ENCODE data around the gene HAGH.

Gene HAGH

GRCh38 chr16:1786242-1787055 is 40.2 kb downstream of the HAGH start:
- no peak for DNase-seq (ENCODE audit: low spot score)

- DNase-seq (ENCODE audit: low spot score): no peak
Measured at GRCh38 chr16:1785846-1786170, 40.8 kb downstream of the HAGH start.

GRCh38 chr16:1784977-1785845 is 41.4 kb downstream of the HAGH start:
- no peak for DNase-seq (ENCODE audit: low spot score)

- peak; percentile 100 for DNase-seq (ENCODE audit: low spot score)
Measured at GRCh38 chr16:1782408-1783264, 44.0 kb downstream of the HAGH start, which contains the start of the genes NUBP2 and SPSB3. Gene NUBP2 (plus strand): TSS chr16:1782960. CDS start chr16:1783021, 61 bp downstream. Gene SPSB3 (minus strand): TSS chr16:1782571. CDS start chr16:1781483, 1,088 bp downstream.

DNA sequence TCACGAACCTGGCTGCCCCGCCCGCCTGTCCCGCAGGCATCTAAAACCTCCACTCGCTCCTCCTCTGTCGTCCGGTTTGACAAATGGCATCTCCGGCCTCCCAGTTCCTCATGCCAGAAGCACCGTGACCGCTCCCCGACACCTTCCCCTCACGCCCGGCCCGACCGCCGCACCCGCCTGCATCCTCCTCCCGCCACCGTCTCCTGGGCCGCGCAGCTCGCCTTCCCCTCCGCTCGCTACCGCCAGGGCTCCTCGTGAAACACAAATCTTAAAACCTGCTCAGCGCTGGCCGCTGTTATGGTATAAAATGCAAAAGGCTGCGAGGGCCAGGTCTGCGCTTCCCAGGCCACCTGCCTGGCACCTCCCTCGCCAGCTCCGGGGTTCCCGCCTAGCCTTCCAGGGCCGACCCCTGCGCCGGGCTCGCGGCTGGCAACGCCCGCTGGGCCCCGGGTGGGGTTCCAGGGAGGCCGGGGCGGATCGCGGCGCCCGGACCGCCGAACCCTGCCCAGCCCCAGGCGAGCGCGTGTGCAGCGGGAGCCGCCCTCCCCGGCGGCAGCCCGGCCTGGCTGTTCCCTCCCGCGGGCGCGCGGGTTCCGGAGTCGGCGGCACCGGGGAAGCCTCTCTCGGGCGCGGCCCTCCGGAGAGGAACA is 44.7 kb downstream of the HAGH start:
- DNase-seq (ENCODE audit: low spot score): no peak

DNA sequence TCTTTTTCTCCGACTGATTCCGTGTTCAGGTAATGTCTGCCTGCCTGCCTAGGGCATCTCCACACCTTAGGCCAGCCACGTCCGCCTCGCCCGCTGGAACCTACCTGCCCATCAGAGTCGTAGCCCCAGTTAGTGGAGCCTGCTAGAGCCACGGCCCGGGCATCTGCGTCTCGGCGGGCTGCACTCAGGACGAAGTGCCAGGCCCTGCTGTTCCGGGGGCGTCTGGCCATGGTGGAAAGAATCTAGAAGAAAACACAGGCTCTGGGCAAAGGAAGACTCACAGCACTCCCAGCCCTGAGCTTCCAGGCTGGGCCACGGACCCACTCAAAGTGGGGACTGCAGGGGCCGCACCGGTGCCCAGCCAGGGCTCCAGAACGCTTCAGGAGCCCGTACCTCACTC is 45.4 kb downstream of the HAGH start:
- no peak for DNase-seq (ENCODE audit: low spot score)

DNA sequence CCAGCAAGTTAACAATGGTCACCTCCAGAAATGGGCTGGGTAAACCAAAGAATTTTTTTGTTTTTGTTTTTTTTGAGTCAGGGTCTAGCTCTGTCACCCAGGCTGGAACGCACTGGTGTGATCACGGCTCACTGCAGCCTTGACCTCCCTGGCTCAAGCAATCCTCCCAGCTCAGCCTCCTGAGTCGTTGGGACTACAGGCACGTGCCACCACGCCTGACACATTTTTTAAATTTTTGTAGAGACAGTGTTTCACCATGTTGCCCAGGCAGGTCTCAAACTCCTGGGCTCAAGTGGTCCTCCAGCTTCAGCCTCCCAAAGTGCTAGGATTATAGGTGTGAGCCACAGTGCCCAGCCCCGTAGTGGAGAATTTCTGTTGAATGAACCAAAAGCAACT is 46.0 kb downstream of the HAGH start:
- no peak for DNase-seq (ENCODE audit: low spot score)

GRCh38 chr16:1779741-1780676 is 46.6 kb downstream of the HAGH start:
- no peak for DNase-seq (ENCODE audit: low spot score)

GRCh38 chr16:1779234-1779701 is 47.4 kb downstream of the HAGH start:
- DNase-seq (ENCODE audit: low spot score): no peak

GRCh38 chr16:1778200-1779179 is 48.1 kb downstream of the HAGH start:
- no peak for DNase-seq (ENCODE audit: low spot score)

DNA sequence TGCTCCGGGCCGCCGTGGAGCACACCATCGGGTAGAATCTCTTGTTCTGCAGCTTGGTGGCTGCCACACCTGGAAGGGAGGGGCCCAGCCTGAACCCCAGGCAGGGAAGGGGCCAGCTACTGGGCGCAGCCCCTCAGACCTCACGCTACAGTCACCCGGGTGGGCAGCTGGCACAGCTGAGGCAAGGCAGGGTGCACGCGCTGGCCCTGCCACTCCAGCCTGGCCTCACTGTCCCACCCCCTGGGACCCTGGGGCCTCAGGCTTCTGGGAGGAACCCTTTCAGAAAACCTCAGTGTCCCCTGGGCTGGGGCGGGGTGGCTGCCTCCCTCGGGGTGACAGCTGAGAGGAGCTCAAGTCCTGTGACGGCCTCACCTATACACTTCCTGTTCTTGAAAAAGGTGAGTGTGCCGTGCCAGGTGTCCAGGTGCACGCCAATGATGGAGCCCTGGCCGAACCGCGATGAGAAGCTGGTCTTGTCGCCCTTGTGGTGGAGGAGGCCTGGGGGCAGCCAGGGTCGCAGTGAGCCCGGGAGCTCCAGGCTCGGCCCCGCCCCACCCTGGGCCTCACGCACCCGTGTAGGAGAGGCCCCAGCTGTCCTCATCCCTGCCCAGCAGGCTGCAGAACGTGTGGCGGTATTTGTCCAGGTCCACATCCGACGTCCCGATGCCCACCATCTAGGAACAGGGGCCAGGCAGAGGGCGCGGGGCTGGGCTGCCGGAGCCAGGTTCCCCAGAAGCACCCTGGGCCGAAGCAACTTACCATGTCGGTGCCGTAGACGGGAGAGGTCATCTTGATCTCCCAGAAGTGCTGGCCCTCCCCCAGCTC is 49.0 kb downstream of the HAGH start:
- no peak for DNase-seq (ENCODE audit: low spot score)

GRCh38 chr16:1776991-1777374 is 49.6 kb downstream of the HAGH start:
- no peak for DNase-seq (ENCODE audit: low spot score)

DNA sequence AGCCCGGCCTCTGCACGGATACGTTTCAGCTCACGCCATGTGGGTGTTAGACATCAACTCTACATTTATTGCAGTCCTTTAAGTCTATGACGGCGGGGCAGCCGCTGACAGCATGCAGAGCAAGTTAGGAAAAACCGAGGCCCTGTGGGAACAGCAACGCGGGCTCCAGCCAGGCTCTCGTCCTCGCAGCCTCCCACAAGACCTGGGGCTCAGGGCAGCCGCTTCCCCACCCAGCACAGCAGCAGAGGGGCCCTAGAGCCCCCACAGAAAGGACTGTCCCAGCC is 50.0 kb downstream of the HAGH start:
- no peak for DNase-seq (ENCODE audit: low spot score)

DNA sequence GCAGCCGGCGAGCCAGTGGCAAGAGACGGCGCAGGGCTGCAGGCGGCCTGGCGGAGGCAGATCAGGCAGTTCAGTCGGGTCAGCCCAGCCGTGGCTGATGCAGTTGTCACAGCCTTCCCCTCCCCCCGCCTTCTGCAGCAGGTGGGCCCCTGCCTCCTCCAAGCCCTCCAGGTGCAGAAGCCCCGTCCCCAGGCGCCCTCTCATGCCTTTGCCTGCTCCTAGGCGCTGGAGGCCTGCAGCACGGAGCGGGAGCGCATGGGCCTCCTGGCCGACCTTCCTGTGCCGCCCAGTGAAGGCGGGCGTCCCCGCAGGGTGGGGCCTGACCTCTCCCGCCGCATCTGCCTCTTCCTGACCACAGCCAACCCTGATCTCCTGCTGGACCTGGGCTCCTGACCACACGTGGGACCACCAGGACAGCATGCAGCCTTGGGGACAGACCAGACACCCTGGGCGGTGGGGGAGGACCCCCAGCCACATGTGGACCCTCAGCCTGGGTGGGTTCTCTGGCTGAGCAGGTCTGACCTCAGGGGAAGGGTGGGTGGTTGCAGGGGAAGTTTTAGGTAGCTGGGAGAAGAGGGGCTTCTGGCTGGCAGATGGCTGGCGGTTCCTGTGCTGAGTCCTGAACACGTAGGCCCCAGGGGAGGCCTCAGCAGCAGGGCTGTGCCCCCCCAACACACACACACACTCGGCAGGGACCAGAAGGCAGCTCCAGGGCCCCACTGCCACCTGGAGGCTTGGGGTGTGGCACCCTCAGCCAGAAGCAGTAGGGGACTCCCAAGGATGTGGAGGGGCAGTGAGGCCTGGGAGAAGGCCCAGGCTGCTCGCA is 50.6 kb downstream of the HAGH start:
- no peak for DNase-seq (ENCODE audit: low spot score)

GRCh38 chr16:1775006-1775845 is 51.4 kb downstream of the HAGH start:
- DNase-seq (ENCODE audit: low spot score): no peak

DNA sequence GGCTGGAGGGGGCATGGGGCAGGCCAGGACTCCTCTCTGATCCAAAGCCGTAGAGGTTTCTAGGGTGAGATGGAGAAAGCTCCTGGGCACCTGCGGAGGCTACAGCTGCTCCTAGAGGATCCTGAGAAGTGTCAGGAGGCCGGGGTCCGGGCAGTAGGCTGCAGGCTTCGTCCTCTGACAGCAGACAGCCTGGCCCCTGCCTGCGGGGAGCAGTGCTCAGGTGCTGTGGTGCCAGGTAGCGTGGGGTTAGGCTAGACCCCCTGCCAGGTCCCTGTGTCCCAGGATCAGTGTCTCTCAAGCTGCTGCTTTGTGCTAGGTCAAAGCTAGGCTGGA is 52.2 kb downstream of the HAGH start:
- DNase-seq (ENCODE audit: low spot score): no peak
